K562 (cell line): Measurements from ENCODE around the gene CEBPE. TPM values are rescaled to one million over a fixed set of nuclear protein-coding genes. Genes with fewer than 3 reads are reported as not detected.
A peak's percentile ranks its signal among the peaks of the same experiment; 100 is the strongest.

Experiments used
- ATAC-seq: fragments of 200-7000 bp; cut with Tn5 transposase; 3 replicates; pipeline ENCODE4 v1.9.1; 2020; ENCODE audit warnings: moderate library complexity
- BruUV-seq: library from RNA; stranded (reverse); fragments of 400-500 nt; replicated peaks from 2 replicates; lab custom pipeline; 2021; lab: Mats Ljungman, UMichigan
- CTCF ChIA-PET: fragments of 300-600 bp; formaldehyde crosslinking; extraction: SDS; loops from one replicate; lab custom pipeline; 2021; ENCODE audit warnings: low intra/inter-chr PET ratio; lab: Yijun Ruan, JAX
- POLR2A ChIA-PET: fragments of 300-600, 350-650 bp; sonication (Branson Sonifier 250); formaldehyde crosslinking; extraction: SDS; loops from one replicate; lab custom pipeline; 2021; ENCODE audit warnings: antibody characterized with exemption, inconsistent platforms; lab: Yijun Ruan, JAX
- DNase-seq, 4 experiments: peaks; one replicate each; pipeline versions ENCODE4 v3.0.0 to v3.0.0-alpha.2; 2011 to 2018; ENCODE audit warnings: low spot score in 3 of 4, mixed read lengths in 3 of 4; ENCODE audit errors: extremely low read depth in 1 of 4
- FAIRE-seq: peaks from 2 replicates; lab custom pipeline; 2011; peaks lifted over from hg19 to GRCh38; lab: Jason Lieb, UNC
- H2AFZ ChIP-seq: 2 replicates; pipeline ENCODE4 v1.6.0; 2011; ENCODE audit warnings: low read depth, low read length, control low read depth, inconsistent platforms
- H3K27ac ChIP-seq: fragments of 200-600 bp; 3 replicates; pipeline ENCODE4 v1.8.0; 2011; ENCODE audit warnings: low read depth, mild to moderate bottlenecking, control low read depth, inconsistent platforms, low read length, moderate library complexity, mixed read lengths; ENCODE audit errors: extremely low read depth
- H3K27me3 ChIP-seq, 2 experiments: fragments of 300-600 bp in 1 of 2; 2 replicates in 1 of 2; 3 replicates in 1 of 2; pipeline versions ENCODE4 v1.6.0 to v1.8.0; 2011; ENCODE audit warnings: inconsistent platforms in 2 of 2, low read length in 2 of 2, mild to moderate bottlenecking in 1 of 2, mixed read lengths in 1 of 2, moderate library complexity in 1 of 2; ENCODE audit not compliant: control insufficient read depth in 2 of 2, insufficient read depth in 2 of 2
- H3K36me3 ChIP-seq: fragments of 300-600 bp; 3 replicates; pipeline ENCODE4 v1.8.0; 2011; ENCODE audit warnings: mild to moderate bottlenecking, low read length, inconsistent platforms; ENCODE audit not compliant: control insufficient read depth, insufficient read depth
- H3K4me1 ChIP-seq, 2 experiments: fragments of 200-600 bp in 1 of 2; replicated peaks in 1 of 2; 2 replicates in 1 of 2; 3 replicates in 1 of 2; pipeline versions ENCODE4 v1.5.1 to v1.8.0; 2011; ENCODE audit warnings: inconsistent platforms in 2 of 2, low read length in 2 of 2, mild to moderate bottlenecking in 1 of 2, mixed read lengths in 1 of 2, moderate library complexity in 1 of 2; ENCODE audit not compliant: control insufficient read depth in 2 of 2, insufficient read depth in 2 of 2
- H3K4me2 ChIP-seq: 2 replicates; pipeline ENCODE4 v1.6.1; 2011; ENCODE audit warnings: low read length, control low read depth, inconsistent platforms, mixed read lengths; ENCODE audit not compliant: insufficient read depth
- H3K4me3 ChIP-seq: fragments of 200-600 bp; sonication (generic), shearing (Covaris generic); 2 replicates; pipeline ENCODE4 v1.5.1; 2016; ENCODE audit warnings: control low read depth, inconsistent platforms
- H3K79me2 ChIP-seq: fragments of 200-600 bp; 3 replicates; pipeline ENCODE4 v1.8.0; 2011; ENCODE audit warnings: low read length, inconsistent platforms; ENCODE audit not compliant: control insufficient read depth, insufficient read depth
- H3K9ac ChIP-seq, 2 experiments: 2 replicates each; pipeline versions ENCODE4 v1.6.0 to v1.6.1; 2011; ENCODE audit warnings: low read depth in 2 of 2, low read length in 2 of 2, control low read depth in 1 of 2, inconsistent platforms in 1 of 2, mild to moderate bottlenecking in 1 of 2, mixed read lengths in 1 of 2; ENCODE audit not compliant: insufficient read depth in 1 of 2
- H3K9me1 ChIP-seq: one replicate; pipeline ENCODE4 v1.6.0; 2011; ENCODE audit warnings: inconsistent platforms, mild to moderate bottlenecking, low read length, moderate library complexity; ENCODE audit not compliant: control insufficient read depth, insufficient read depth
- H3K9me3 ChIP-seq: replicated peaks from 2 replicates; pipeline ENCODE4 v1.5.1; 2011; ENCODE audit warnings: low read depth, low read length, inconsistent platforms; ENCODE audit not compliant: control insufficient read depth, insufficient read depth
- H4K20me1 ChIP-seq: replicated peaks from 2 replicates; pipeline ENCODE4 v1.6.1; 2011; ENCODE audit warnings: low read length, inconsistent platforms, mixed read lengths; ENCODE audit not compliant: control insufficient read depth, insufficient read depth
- BMI1 ChIP-seq: fragments of 150-350 bp; IDR thresholded peaks from 2 replicates; pipeline ENCODE4 v1.6.1; 2014; ENCODE audit warnings: low read length
- C11orf30 ChIP-seq: fragments of 450-650 bp; IDR thresholded peaks from 2 replicates; pipeline ENCODE4 v1.6.1; 2016; ENCODE audit warnings: low read depth, mild to moderate bottlenecking
- CTCF ChIP-seq, 3 experiments: IDR thresholded peaks in 2 of 3; conservative IDR thresholded peaks in 1 of 3; 2 replicates each; pipeline ENCODE4 v1.5.1; 2011 to 2012; ENCODE audit warnings: low read length in 3 of 3, mild to moderate bottlenecking in 3 of 3, control low read depth in 2 of 3, improper control_type of control experiment in 1 of 3, inconsistent platforms in 1 of 3, low read depth in 1 of 3, mixed read lengths in 1 of 3, moderate library complexity in 1 of 3; ENCODE audit not compliant: insufficient read depth in 2 of 3
- GTF2A2 ChIP-seq: IDR thresholded peaks from 2 replicates; pipeline ENCODE4 v1.6.1; 2016; ENCODE audit warnings: mild to moderate bottlenecking, missing genetic modification characterization, missing compliant biosample characterization
- HNRNPUL1 ChIP-seq: fragments of 200-400 bp; formaldehyde crosslinking; IDR thresholded peaks from 2 replicates; pipeline ENCODE4 v1.6.1; 2017; ENCODE audit warnings: low read length
- PHF8 ChIP-seq: fragments of 200-600 bp; sonication (generic); IDR thresholded peaks from 2 replicates; pipeline ENCODE4 v1.6.1; 2012; ENCODE audit warnings: mixed run types, mild to moderate bottlenecking, inconsistent platforms, low read length, moderate library complexity, borderline replicate concordance
- SMC3 ChIP-seq: conservative IDR thresholded peaks from 2 replicates; pipeline ENCODE4 v1.6.1; 2011; ENCODE audit warnings: low read depth, low read length, improper control_type of control experiment; ENCODE audit not compliant: insufficient read depth
- ZBTB33 ChIP-seq: sonication (generic); formaldehyde crosslinking; IDR thresholded peaks from 2 replicates; pipeline ENCODE4 v1.8.1; 2023; ENCODE audit warnings: mild to moderate bottlenecking, missing genetic modification reagents
- ZNF23 ChIP-seq: fragments of 250-450 bp; sonication (Bioruptor Pico); IDR thresholded peaks from 2 replicates; pipeline ENCODE4 v1.4.0; 2020; ENCODE audit warnings: mild to moderate bottlenecking
- ZNF316 ChIP-seq: fragments of 450-650 bp; IDR thresholded peaks from 2 replicates; pipeline ENCODE4 v1.6.1; 2016
- WGBS: fragments of 100-300 bp; shearing (Covaris generic); methylation state at CpG from one replicate; pipeline ENCODE4 v1.1.6; 2016; ENCODE audit warnings: low coverage, mixed read lengths; ENCODE audit not compliant: insufficient coverage; ENCODE audit errors: missing lambda C conversion rate; 5-methylcytosine and 5-hydroxymethylcytosine counted together
- in situ Hi-C: fragments of 300-500 bp; cut with MboI; formaldehyde crosslinking; loops from 4 replicates; pipeline ENCODE4 v1.15.0; 2018; ENCODE audit warnings: inconsistent platforms, mixed read lengths
- intact Hi-C: fragments of 100-400 bp; cut with micrococcal nuclease; formaldehyde crosslinking; loops from 2 replicates; pipeline ENCODE4 v1.14.2; 2022
- polyA plus RNA-seq, 8 experiments: library from polyadenylated mRNA; depleted of rRNA in 4 of 8; stranded (reverse) in 5 of 8; unstranded in 3 of 8; fragments of >200 nt; fragmentation: Nextera tagmentation in 2 of 8; fragmentation: Illumina TruSeq in 1 of 8; extraction: Ambion mirVana in 2 of 8; extraction: Trizol in 1 of 8; gene quantifications; 2 replicates each; pipeline versions ENCODE4 v1.2.1 to v1.2.3, GENCODE V29; 2011 to 2014; ENCODE audit warnings: inconsistent platforms in 1 of 8, missing spikeins in 1 of 8
- total RNA-seq, 7 experiments: library from RNA; depleted of rRNA in 6 of 7; stranded (reverse); fragments of >200 nt in 6 of 7; fragmentation: Illumina TruSeq in 2 of 7; extraction: Trizol in 2 of 7; gene quantifications; 2 replicates each; pipeline versions ENCODE4 v1.2.1 to v1.2.3, GENCODE V29; 2011 to 2021; ENCODE audit warnings: low replicate concordance in 1 of 7

CEBPE gene
- total and polyA plus RNA-seq, 9 of the 15 experiments (the other 6 are each of a cell fraction or from before 2014, with no cell fraction given): 0.09 to 0.15 (median 0.13) TPM; not detected in 6

- BruUV-seq: no TSS peak
- peaks cover 6 to 29% of the 10 kb centered on the region in 2 experiments; a peak in 3 of 5 replicates for H3K4me1 ChIP-seq
- peak overlapping the region; percentile 71 for H3K27ac ChIP-seq
- H3K9me3 ChIP-seq: no peaks in the 10 kb centered on the region
- ATAC-seq (no peak; the same call in 2 of the 3 replicates), FAIRE-seq (no peak), DNase-seq (no peak)
- in situ Hi-C loops: no loop called here
- H3K4me2 ChIP-seq: no peak overlapping the region
- ChIA-PET POLR2A (interaction anchor here (0.6 to 5.1 kb wide), 9 partner anchors 10 to 1592 kb away, joined by 3 to 34 read pairs (median 8); partner anchors contain the start of genes ACIN1 and C14orf119), CTCF (interaction anchor here (0.6 to 3.2 kb wide), 2 partner anchors 31 to 42 kb away, joined by 4 to 25 read pairs; no protein-coding TSS in a partner anchor)
- H3K9ac ChIP-seq: peak overlapping the region in 1 of 2 experiments; percentile 38; a peak in 2 of 4 replicates
- H4K20me1 ChIP-seq: no peaks in the 10 kb centered on the region
- H3K27me3 ChIP-seq: no peaks in the 10 kb centered on the region
- TF ChIP-seq GTF2A2 (tag) (0 out of 2 replicates have a peak, but pooled peaks have one; percentile 22), HNRNPUL1 (no peak)
- no peak overlapping the region for H3K4me3 ChIP-seq
- no peak overlapping the region for H2AFZ ChIP-seq
- H3K79me2 ChIP-seq: peaks cover 11% of the 10 kb centered on the region; the same call in 2 of the 3 replicates
- H3K9me1 ChIP-seq: no peaks in the 10 kb centered on the region
- WGBS: 72% methylated on average over 5 of the region's 5 CpGs
- intact Hi-C loops: loop anchor here (2.0 kb wide), 1 partner anchor 17 kb away; the partner anchor contains the start of genes ACIN1 and C14orf119
- H3K36me3 ChIP-seq: peaks cover 93% of the 10 kb centered on the region
Measured at GRCh38 chr14:23077962-23078361, 41.1 kb downstream of the CEBPE start.

GRCh38 chr14:23076785-23077408, 42.2 kb downstream of the CEBPE start:
- peak; percentile 23 for FAIRE-seq
- in situ Hi-C loops (no loop called here), intact Hi-C loops (no loop called here)
- no peak overlapping the region for H3K4me2 ChIP-seq
- peak in 1 of 4 experiments; percentile 59 for DNase-seq
- POLR2A ChIA-PET: interaction anchor here (0.5 to 2.2 kb wide), 6 partner anchors 9 to 378 kb away, joined by 4 to 20 read pairs (median 4); partner anchors contain the start of genes ACIN1, C14orf119 and HAUS4
- H2AFZ ChIP-seq: no peak overlapping the region
- CTCF ChIA-PET: interaction anchor here (0.8 to 3.2 kb wide), 2 partner anchors 18 to 32 kb away, joined by 5 to 25 read pairs; partner anchors contain the start of genes ACIN1 and C14orf119
- peak; percentile 30; the same call in 2 of the 3 replicates for ATAC-seq
- peaks cover 17 to 40% of the 10 kb centered on the region in 2 experiments for H3K4me1 ChIP-seq
- H3K9ac ChIP-seq: no peak overlapping the region
- peaks cover 15% of the 10 kb centered on the region for H3K79me2 ChIP-seq
- no peaks in the 10 kb centered on the region for H3K27me3 ChIP-seq
- BruUV-seq: no TSS peak
- H3K9me1 ChIP-seq: no peaks in the 10 kb centered on the region
- H4K20me1 ChIP-seq: no peaks in the 10 kb centered on the region
- H3K36me3 ChIP-seq: peaks cover 93% of the 10 kb centered on the region
- 68% methylated on average over 5 of the region's 5 CpGs for WGBS
- no peak overlapping the region for H3K27ac ChIP-seq
- no peaks in the 10 kb centered on the region for H3K9me3 ChIP-seq
- H3K4me3 ChIP-seq: no peak overlapping the region
- no peak for TF ChIP-seq ZBTB33 (CRISPR knock-in tag)
- TF ChIP-seq C11orf30: peak; percentile 37; the same call in 1 of the 2 replicates
- TF ChIP-seq ZNF316: peak; percentile 60
- no peak for TF ChIP-seq BMI1
- TF ChIP-seq ZNF23: no peak
- 0 out of 2 replicates have a peak, but pooled peaks have one; percentile 21 for TF ChIP-seq SMC3
- TF ChIP-seq CTCF (IDR thresholded peaks at IDR 0.05 in 2 of 3, conservative IDR thresholded peaks at IDR 0.05 in 1 of 3; ENCODE audit: insufficient read depth in 2 of 3, low read depth in 1 of 3, low read length in 3 of 3): peak; percentile 45 to 70 (median 68); a peak in 5 of 6 replicates
- TF ChIP-seq PHF8: no peak
